GM19397 (cell line): Measurements from ENCODE around the gene TMX3.

Experiments used
- ATAC-seq: cut with Tn5 transposase; IDR thresholded peaks from one replicate; pipeline ENCODE4 v1.9.1; 2021; ENCODE audit warnings: mild to moderate bottlenecking, moderate library complexity; ENCODE audit not compliant: unreplicated experiment

Gene TMX3

DNA sequence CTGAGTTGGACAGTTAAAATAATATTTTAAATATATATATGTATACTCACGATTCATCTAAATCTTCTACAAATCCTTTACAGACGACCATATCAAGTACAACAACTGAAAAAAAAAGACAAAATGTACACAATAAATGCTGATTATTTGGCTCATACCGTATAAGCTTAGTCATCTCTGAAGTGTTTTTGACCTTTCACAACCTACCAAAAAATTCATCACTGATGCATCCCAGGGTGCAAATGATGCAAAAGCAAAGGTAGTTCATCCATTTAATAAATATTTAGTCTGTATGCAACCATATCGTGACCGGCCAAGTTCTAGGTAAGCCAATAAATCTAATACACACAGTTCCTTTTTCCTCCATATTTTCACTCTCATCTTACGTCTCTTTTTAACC is 1.1 kb downstream of the TMX3 start:
- no peak for ATAC-seq

GRCh38 chr18:68713131-68713530 is 1.8 kb downstream of the TMX3 start:
- ATAC-seq = no peak

- no peak for ATAC-seq
Observed at GRCh38 chr18:68707646-68708045, 7.3 kb downstream of the TMX3 start.

GRCh38 chr18:68705119-68705518 is 9.8 kb downstream of the TMX3 start:
- no peak for ATAC-seq

DNA sequence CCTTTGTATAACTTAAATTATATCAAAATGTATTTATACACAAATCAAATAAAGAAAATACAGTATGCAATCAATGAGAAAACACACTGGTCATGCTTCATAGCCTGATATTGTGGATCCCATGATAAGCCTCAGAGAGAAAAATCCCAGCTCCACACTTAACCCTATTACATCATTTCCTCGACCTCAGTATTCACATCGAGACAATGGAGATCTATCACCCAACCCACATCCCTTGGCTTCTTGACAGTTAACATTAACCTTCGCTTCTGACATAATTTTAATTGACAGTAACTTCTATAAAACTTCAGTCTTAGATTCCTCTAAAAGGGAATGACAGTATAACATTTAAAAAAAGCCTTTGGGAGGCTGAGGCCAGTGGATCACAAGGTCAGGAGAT is 11.6 kb downstream of the TMX3 start:
- ATAC-seq = no peak

GRCh38 chr18:68701353-68701752 is 13.6 kb downstream of the TMX3 start:
- no peak for ATAC-seq

DNA sequence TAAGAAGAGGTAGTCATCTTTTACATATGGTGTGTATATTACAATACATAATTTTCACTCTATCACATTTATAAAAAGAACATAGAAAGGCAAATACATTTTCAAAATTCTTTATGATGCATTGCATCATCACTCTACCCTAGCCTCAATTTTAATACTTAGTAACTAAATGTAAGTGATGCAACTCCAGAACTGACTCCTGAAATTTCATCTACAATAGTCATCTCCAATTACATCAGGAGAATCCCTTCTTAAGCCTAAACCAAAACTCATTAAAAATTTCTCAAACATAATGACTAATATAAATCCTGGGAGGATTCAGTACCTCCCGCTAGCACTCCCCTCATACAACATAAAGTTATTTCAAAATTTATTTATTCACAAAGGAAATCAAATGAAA is 15.9 kb downstream of the TMX3 start:
- no peak for ATAC-seq

DNA sequence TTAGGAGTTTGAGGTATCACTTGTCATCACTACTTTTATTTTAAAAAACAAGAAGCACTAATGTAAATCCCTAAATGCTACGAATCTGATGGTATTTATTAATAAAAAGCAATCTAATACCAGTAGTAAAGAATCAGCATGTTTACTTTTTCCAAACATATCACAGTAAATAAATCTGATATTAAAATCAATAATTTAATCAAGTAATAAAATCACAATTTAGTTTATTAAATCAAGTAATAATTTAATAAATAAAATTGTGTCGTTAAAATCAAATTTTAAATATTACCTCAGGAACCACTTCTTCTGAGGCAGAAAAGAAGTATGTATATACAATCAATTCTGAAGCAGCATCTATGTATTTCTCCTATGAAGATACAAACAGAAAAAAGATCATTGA is 18.0 kb downstream of the TMX3 start:
- ATAC-seq = no peak

DNA sequence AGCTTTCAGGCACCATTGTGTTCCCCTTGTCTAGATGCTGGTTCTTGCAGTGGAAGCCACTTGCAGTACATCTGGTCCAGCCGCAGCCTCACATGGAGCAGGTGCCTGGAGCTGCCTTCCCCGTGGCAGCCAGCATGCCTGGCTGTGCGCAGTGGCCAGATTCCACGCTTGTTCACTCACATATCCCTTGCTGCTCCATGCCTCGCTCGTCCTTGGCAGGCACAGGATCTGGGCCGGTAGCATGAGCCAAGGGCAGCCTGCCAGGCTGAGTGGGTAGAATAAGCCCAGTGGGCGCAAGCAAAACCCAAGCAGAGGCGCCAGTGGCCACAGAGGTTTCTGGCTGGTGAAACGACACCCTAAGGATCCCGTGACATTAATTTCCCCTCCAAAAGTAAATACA is 20.6 kb downstream of the TMX3 start:
- ATAC-seq = no peak

GRCh38 chr18:68693091-68693815 is 21.7 kb downstream of the TMX3 start:
- ATAC-seq = no peak

DNA sequence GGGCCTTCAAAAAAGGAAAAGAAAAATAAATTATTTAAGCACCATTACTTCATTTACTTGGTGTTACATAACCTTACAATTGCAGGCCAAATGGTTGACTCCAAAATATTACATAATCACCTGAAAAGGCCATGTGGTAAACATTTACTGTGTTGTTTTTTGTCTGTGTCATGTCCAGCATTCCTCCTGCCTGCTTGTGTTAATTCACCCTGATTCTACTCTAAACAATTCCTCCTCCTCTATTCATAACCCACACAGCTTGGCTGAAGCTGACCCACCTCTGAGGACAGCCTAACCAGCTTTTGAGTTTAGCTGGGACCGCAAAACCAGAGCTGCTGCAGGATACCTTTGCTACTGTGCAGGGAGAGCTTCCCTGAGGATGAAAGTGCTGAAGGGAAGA is 35.4 kb downstream of the TMX3 start:
- ATAC-seq = no peak

DNA sequence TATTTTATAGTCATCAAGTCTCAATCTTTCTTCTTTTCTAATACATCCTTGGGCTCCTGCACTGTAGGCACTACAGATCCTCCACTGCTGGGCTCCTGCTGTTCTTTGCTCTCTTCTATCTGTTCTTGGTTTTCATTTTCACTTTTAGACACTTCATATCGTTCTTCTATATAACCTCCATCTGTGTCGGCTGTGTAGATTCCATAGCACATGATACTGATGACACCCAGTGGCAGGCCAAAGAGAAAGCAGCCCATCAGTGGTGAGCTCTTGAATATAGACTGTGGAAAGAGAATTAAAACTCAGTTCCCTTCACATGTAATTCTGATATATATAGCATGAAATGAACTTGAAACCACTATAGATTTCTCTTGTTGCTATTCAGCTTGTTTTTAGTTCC is 38.0 kb downstream of the TMX3 start:
- ATAC-seq = peak; percentile 49

DNA sequence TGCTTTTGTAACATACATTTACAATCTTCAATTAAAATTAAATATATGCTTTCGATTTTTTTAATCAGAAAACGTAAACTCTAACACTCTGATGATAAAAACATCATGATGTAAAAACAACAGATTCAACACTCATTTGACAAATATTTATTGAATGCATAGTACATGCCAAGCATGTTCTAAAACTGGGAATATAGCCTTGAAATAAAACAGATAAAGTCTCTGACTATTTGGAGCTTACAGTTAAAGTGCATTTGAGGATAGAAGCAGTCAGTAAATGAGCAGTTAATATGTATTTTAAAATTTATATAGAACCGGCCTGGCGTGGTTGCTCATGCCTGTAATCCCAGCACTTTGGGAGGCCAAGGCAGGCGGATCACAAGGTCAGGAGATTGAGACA is 47.8 kb downstream of the TMX3 start:
- no peak for ATAC-seq

GRCh38 chr18:68666381-68666780 is 48.5 kb downstream of the TMX3 start:
- ATAC-seq = no peak

GRCh38 chr18:68665628-68666027 is 49.3 kb downstream of the TMX3 start:
- ATAC-seq = no peak

DNA sequence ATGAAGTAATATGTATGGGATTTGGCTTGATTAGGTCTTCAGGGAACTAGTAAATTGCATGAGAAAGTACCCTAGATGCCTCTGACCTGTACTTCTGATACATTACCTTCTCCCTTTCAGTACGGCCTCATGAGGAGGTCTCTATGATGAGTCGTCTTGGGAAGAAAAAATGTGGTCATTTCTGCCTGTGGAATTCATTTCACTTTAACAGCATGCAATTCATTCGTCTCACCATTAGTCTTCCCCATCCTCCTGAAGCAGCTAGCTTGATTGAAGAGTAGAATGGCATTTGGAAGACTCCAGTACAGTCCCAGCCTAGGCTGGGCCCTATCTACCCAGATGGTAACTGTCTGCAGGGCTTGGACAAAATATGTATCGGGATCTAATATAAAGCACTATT is 52.2 kb downstream of the TMX3 start:
- ATAC-seq = no peak

DNA sequence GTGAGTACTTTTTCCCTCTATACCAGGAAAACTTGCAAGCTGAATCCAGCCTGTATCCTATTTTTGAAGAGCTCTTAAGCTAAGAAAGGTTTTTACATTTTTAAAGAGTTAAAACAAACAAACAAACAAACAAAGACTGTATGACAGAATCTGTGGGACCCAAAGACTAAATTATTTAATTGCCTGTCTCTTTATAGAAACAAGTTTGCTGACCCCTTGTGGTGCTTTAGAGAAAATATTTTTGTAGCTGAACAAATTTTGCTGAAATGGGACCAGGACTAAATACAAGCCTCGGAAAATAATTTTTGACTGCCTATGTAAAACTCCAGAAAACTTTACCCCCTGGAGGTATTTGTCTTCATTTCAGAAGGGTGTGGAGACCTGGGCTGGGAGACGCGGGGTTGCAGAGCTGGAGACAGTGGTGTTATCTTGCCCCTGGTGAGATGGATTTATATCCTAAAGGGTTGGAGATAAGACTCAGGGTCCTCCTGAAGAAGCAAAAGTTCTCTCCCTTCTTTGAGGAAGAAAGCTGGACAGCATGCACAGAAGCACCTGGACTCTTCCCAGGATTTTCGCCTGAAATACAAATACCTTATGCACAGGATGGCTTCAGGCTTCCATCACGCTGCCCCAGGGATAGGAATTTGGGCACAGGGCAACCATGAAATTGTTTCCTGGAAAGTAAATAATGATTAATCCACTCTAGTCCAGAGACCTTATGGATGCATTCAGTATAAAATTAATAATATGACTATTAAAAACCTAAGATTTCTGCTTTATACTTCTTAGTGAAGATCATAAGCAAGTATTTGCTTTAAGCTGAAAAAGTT is 54.3 kb downstream of the TMX3 start:
- ATAC-seq = no peak

DNA sequence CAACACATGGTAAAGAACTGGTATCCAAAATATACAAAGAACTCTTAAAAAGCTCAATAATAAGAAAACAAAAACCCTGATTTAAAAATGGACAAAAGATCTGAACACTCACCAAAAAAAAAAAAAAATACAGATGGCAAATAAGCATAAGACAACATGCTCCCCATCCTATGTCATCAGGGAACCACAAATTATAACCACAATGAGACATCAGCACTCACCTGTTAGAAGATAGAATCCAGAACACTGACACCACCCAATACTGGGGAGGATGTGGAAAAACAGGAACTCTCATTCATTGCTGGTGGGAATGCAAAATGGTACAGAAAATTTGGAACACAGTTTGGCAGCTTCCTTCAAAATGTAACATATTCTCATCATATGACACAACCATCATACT is 66.7 kb downstream of the TMX3 start:
- no peak for ATAC-seq

DNA sequence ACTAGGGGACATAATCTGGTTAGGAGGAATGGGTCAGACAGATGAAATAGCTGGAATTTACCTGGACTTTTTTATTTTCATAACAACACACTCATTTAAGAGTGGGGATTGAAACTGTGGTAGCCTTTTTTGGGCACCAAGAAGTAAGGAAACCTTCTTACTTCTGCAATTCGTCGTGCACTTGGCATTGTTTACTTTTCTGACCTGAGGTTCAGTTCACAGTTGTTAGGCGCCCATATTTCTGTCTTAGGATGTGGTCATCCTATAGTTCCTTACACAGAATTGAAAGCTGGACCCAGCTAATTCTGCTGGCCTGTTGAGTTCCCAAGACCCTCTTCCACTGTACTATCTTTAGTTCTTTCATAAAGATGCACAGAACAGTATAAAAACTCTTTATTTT is 72.9 kb downstream of the TMX3 start:
- no peak for ATAC-seq

- no peak for ATAC-seq
Observed at GRCh38 chr18:68640861-68641260, 74.0 kb downstream of the TMX3 start.

DNA sequence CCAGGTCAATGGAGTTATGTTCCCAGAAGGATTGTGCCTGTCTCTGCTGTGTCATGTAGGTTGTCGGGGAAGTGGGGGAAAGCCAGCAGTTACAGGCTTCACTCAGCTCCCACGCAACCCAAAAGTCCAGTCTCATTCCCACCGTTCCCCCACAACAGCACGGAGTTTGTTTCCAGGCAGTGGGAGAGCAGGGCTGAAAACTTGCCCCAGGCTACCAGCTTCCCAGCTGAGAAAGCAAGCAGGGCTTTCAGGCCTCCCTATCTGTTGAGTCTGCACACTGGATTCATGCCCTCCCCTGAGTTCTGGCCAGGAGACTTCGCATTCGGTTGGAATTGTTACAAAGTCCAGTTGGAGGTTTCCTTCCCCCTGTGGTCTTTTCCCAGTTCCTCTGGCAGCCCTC is 76.3 kb downstream of the TMX3 start:
- no peak for ATAC-seq

GRCh38 chr18:68627812-68628211 is 87.1 kb downstream of the TMX3 start:
- no peak for ATAC-seq
